Measurements from ENCODE around the gene PPP1R12A. TPM values are rescaled to one million over a fixed set of nuclear protein-coding genes. Genes with fewer than 3 reads are reported as not detected.
A peak's percentile ranks its signal among the peaks of the same experiment; 100 is the strongest.
"Not testable (repeated sequence)": the region's sequence is repeated elsewhere in the genome, so short reads cannot be mapped to it uniquely, and the experiment has no call there.

PPP1R12A gene
- total RNA-seq, 1 donor from 2014 or later, result 123 TPM

GRCh38 chr12:79881351-79881750, 53.5 kb downstream of the PPP1R12A start:
- Mint-ChIP-seq H3K27ac (no peak overlapping the region), H3K4me1 (peaks cover 22% of the 10 kb centered on the region), H3K36me3 (peaks cover 6% of the 10 kb centered on the region), H3K27me3 (ENCODE audit: low read depth) (no peaks in the 10 kb centered on the region), H3K4me3 (no peak overlapping the region), H3K9me3 (no peaks in the 10 kb centered on the region)
- TF ChIP-seq CTCF (IDR thresholded peaks at IDR 0.05; ENCODE audit: unreplicated experiment), result no peak
- DNase-seq (ENCODE audit: low spot score in 2 of 2, unreplicated experiment in 2 of 2), result no peak

GRCh38 chr12:79878506-79878905, 56.4 kb downstream of the PPP1R12A start:
- H3K36me3 Mint-ChIP-seq; H3K27me3 Mint-ChIP-seq (ENCODE audit: low read depth); DNase-seq (ENCODE audit: low spot score in 2 of 2, unreplicated experiment in 2 of 2); H3K27ac Mint-ChIP-seq; H3K4me3 Mint-ChIP-seq; H3K9me3 Mint-ChIP-seq: not testable (repeated sequence)
- H3K4me1 Mint-ChIP-seq, result peaks cover 11% of the 10 kb centered on the region

GRCh38 chr12:79877246-79877645, 57.7 kb downstream of the PPP1R12A start:
- Mint-ChIP-seq H3K27ac (no peak overlapping the region), H3K36me3 (peaks cover 8% of the 10 kb centered on the region), H3K27me3 (ENCODE audit: low read depth) (no peaks in the 10 kb centered on the region), H3K9me3 (no peaks in the 10 kb centered on the region), H3K4me3 (no peak overlapping the region), H3K4me1 (peaks cover 7% of the 10 kb centered on the region)
- no peak for DNase-seq (ENCODE audit: low spot score in 2 of 2, unreplicated experiment in 2 of 2)
- no peak for TF ChIP-seq CTCF (IDR thresholded peaks at IDR 0.05; ENCODE audit: unreplicated experiment)

GRCh38 chr12:79874665-79875064, 60.2 kb downstream of the PPP1R12A start:
- DNase-seq (ENCODE audit: low spot score in 2 of 2, unreplicated experiment in 2 of 2), result no peak
- peaks cover 7% of the 10 kb centered on the region for H3K4me1 Mint-ChIP-seq
- no peaks in the 10 kb centered on the region for H3K27me3 Mint-ChIP-seq (ENCODE audit: low read depth)
- peaks cover 18% of the 10 kb centered on the region for H3K36me3 Mint-ChIP-seq
- H3K9me3 Mint-ChIP-seq, result no peaks in the 10 kb centered on the region
- TF ChIP-seq CTCF (IDR thresholded peaks at IDR 0.05; ENCODE audit: unreplicated experiment), result no peak
- H3K27ac Mint-ChIP-seq, result no peak overlapping the region
- no peak overlapping the region for H3K4me3 Mint-ChIP-seq

- no peak for TF ChIP-seq CTCF (IDR thresholded peaks at IDR 0.05; ENCODE audit: unreplicated experiment)
- Mint-ChIP-seq H3K9me3 (no peaks in the 10 kb centered on the region), H3K27me3 (ENCODE audit: low read depth) (no peaks in the 10 kb centered on the region), H3K27ac (no peak overlapping the region), H3K4me3 (no peak overlapping the region), H3K4me1 (peaks cover 2% of the 10 kb centered on the region), H3K36me3 (peaks cover 24% of the 10 kb centered on the region)
- DNase-seq (ENCODE audit: low spot score in 2 of 2, unreplicated experiment in 2 of 2), result no peak
Observed at GRCh38 chr12:79873201-79873600, 61.7 kb downstream of the PPP1R12A start.

- Mint-ChIP-seq H3K27me3 (ENCODE audit: low read depth) (no peaks in the 10 kb centered on the region), H3K27ac (peak overlapping the region; percentile 57), H3K4me3 (no peak overlapping the region), H3K9me3 (peaks cover 1% of the 10 kb centered on the region), H3K36me3 (peaks cover 36% of the 10 kb centered on the region), H3K4me1 (peaks cover 2% of the 10 kb centered on the region)
- TF ChIP-seq CTCF (IDR thresholded peaks at IDR 0.05; ENCODE audit: unreplicated experiment), result no peak
- no peak for DNase-seq (ENCODE audit: low spot score in 2 of 2, unreplicated experiment in 2 of 2)
Observed at GRCh38 chr12:79871621-79872020, 63.3 kb downstream of the PPP1R12A start.
